ENCODE measurements around the gene PRUNE2. TPM values are rescaled to one million over a fixed set of nuclear protein-coding genes. Genes with fewer than 3 reads are reported as not detected.

PRUNE2 gene
- total RNA-seq, 1 donor from 2014 or later: 0.83 TPM

- intact Hi-C loops (cut with micrococcal nuclease): no loop called here
Observed at GRCh38 chr9:76580188-76580587, 325.7 kb downstream of the PRUNE2 start.

- intact Hi-C loops (cut with micrococcal nuclease): loop anchor here (1.0 to 2.0 kb wide), 5 partner anchors 14 to 182 kb away; partner anchors contain the start of genes GCNT1 and RFK
Observed at GRCh38 chr9:76576344-76576743, 329.6 kb downstream of the PRUNE2 start.

GRCh38 chr9:76575761-76576160 lies 330.2 kb downstream of the PRUNE2 start:
- intact Hi-C loops (cut with micrococcal nuclease): loop anchor here (1.0 to 2.0 kb wide), 5 partner anchors 13 to 181 kb away; partner anchors contain the start of genes GCNT1 and RFK

GRCh38 chr9:76573905-76574760 lies 331.8 kb downstream of the PRUNE2 start:
- intact Hi-C loops (cut with micrococcal nuclease): no loop called here

- intact Hi-C loops (cut with micrococcal nuclease): no loop called here
Observed at GRCh38 chr9:76573408-76573807, 332.5 kb downstream of the PRUNE2 start.

- intact Hi-C loops (cut with micrococcal nuclease): no loop called here
Observed at GRCh38 chr9:76572151-76572550, 333.8 kb downstream of the PRUNE2 start.

- intact Hi-C loops (cut with micrococcal nuclease): no loop called here
Observed at GRCh38 chr9:76571743-76572146, 334.2 kb downstream of the PRUNE2 start.

- intact Hi-C loops (cut with micrococcal nuclease): no loop called here
Observed at GRCh38 chr9:76571288-76571687, 334.6 kb downstream of the PRUNE2 start.

- intact Hi-C loops (cut with micrococcal nuclease): no loop called here
Observed at GRCh38 chr9:76570826-76571225, 335.1 kb downstream of the PRUNE2 start.

GRCh38 chr9:76567086-76567485 lies 338.8 kb downstream of the PRUNE2 start:
- intact Hi-C loops (cut with micrococcal nuclease): no loop called here

- intact Hi-C loops (cut with micrococcal nuclease): no loop called here
Observed at GRCh38 chr9:76564297-76564696, 341.6 kb downstream of the PRUNE2 start.

- intact Hi-C loops (cut with micrococcal nuclease): loop anchor here (1.0 kb wide), 1 partner anchor 14 kb away; no protein-coding TSS in a partner anchor
Observed at GRCh38 chr9:76562511-76562911, 343.4 kb downstream of the PRUNE2 start.

GRCh38 chr9:76561900-76562299 lies 344.0 kb downstream of the PRUNE2 start:
- intact Hi-C loops (cut with micrococcal nuclease): loop anchor here (1.0 kb wide), 1 partner anchor 14 kb away; no protein-coding TSS in a partner anchor

Other genes starting within 250 kb of the PRUNE2 start
- not detected in 2 replicates for gene PCA3, start 141.7 kb downstream of the PRUNE2 start, total RNA-seq
- gene FOXB2, start 113.5 kb upstream of the PRUNE2 start, total RNA-seq: not detected in 2 replicates